ENCODE results near the gene ST6GALNAC1. TPM values are rescaled to one million over a fixed set of nuclear protein-coding genes. Genes with fewer than 3 reads are reported as not detected.

ST6GALNAC1 gene
- total and polyA plus RNA-seq, 2 of the 13 experiments (the other 11 are each of a cell fraction or from before 2014, with no cell fraction given) = not detected

DNA sequence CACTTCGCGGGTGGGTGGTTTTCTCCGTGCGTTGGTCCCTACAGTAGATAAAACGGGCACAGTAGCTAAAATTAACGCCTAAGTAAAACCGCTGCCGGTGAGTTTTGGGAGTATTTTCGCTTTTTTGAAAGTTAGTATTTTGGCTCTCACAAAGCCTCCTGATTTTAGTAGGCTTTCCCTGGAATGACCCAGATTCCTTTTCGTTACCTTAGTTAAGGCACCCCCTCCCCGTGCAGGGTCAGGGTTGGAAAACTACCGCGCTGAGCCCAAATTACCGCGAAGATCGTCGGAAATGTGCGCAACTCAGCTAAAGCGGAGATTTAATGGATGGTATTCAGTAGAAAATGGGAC lies 28.3 kb upstream of the ST6GALNAC1 start (continued):
- no peak for TF ChIP-seq ZNF282 (IDR thresholded peaks at IDR 0.05; ENCODE audit: partially characterized antibody)
- TF ChIP-seq ZNF841 (CRISPR knock-in tag; IDR thresholded peaks at IDR 0.05; ENCODE audit: borderline replicate concordance) = no peak
- TF ChIP-seq NAIF1 (CRISPR knock-in tag; IDR thresholded peaks at IDR 0.05; ENCODE audit: borderline replicate concordance) = peak; percentile 35; the same call in 1 of the 2 replicates
- TF ChIP-seq, protein P1, sequence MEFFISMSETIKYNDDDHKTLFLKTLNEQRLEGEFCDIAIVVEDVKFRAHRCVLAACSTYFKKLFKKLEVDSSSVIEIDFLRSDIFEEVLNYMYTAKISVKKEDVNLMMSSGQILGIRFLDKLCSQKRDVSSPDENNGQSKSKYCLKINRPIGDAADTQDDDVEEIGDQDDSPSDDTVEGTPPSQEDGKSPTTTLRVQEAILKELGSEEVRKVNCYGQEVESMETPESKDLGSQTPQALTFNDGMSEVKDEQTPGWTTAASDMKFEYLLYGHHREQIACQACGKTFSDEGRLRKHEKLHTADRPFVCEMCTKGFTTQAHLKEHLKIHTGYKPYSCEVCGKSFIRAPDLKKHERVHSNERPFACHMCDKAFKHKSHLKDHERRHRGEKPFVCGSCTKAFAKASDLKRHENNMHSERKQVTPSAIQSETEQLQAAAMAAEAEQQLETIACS (CRISPR knock-in tag; IDR thresholded peaks at IDR 0.05) = no peak
- no peak for TF ChIP-seq ZHX2 (IDR thresholded peaks at IDR 0.05; ENCODE audit: low read depth)
- no peak; the same call in 1 of the 2 replicates for TF ChIP-seq ZHX2 (CRISPR knock-in tag; IDR thresholded peaks at IDR 0.05; ENCODE audit: borderline replicate concordance)
- no peak for TF ChIP-seq RFXAP (CRISPR knock-in tag; IDR thresholded peaks at IDR 0.05; ENCODE audit: borderline replicate concordance)
- TF ChIP-seq KDM5B (CRISPR knock-in tag; IDR thresholded peaks at IDR 0.05; ENCODE audit: borderline replicate concordance) = no peak; the same call in 1 of the 2 replicates
- peak; percentile 90 for TF ChIP-seq POLR2G (IDR thresholded peaks at IDR 0.05; ENCODE audit: low read depth, low read length)
- peak; percentile 15; the same call in 1 of the 2 replicates for TF ChIP-seq MYPOP (CRISPR knock-in tag; IDR thresholded peaks at IDR 0.05)
- TF ChIP-seq, protein P2, sequence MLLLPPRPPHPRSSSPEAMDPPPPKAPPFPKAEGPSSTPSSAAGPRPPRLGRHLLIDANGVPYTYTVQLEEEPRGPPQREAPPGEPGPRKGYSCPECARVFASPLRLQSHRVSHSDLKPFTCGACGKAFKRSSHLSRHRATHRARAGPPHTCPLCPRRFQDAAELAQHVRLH (CRISPR knock-in tag; IDR thresholded peaks at IDR 0.05; ENCODE audit: borderline replicate concordance, low read depth) = no peak
- no peak for TF ChIP-seq ZNF749 (CRISPR knock-in tag; IDR thresholded peaks at IDR 0.05; ENCODE audit: borderline replicate concordance)
- TF ChIP-seq ZNF136 (CRISPR knock-in tag; IDR thresholded peaks at IDR 0.05; ENCODE audit: low read depth) = no peak
- no peak for TF ChIP-seq GFI1 (CRISPR knock-in tag; IDR thresholded peaks at IDR 0.05; ENCODE audit: borderline replicate concordance)
- no peak for TF ChIP-seq ZNF12 (CRISPR knock-in tag; IDR thresholded peaks at IDR 0.05)
- no peak for TF ChIP-seq ZNF34 (CRISPR knock-in tag; IDR thresholded peaks at IDR 0.05; ENCODE audit: borderline replicate concordance)
- TF ChIP-seq MBNL3 (CRISPR knock-in tag; conservative IDR thresholded peaks at IDR 0.05) = no peak
- TF ChIP-seq NFE2L1 (CRISPR knock-in tag; IDR thresholded peaks at IDR 0.05; ENCODE audit: borderline replicate concordance) = no peak
- no peak for TF ChIP-seq HOXD1 (CRISPR knock-in tag; IDR thresholded peaks at IDR 0.05)
- TF ChIP-seq, protein P3, sequence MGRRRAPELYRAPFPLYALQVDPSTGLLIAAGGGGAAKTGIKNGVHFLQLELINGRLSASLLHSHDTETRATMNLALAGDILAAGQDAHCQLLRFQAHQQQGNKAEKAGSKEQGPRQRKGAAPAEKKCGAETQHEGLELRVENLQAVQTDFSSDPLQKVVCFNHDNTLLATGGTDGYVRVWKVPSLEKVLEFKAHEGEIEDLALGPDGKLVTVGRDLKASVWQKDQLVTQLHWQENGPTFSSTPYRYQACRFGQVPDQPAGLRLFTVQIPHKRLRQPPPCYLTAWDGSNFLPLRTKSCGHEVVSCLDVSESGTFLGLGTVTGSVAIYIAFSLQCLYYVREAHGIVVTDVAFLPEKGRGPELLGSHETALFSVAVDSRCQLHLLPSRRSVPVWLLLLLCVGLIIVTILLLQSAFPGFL (CRISPR knock-in tag; IDR thresholded peaks at IDR 0.05) = no peak

Measured in HepG2 (cell line).